HUDEP-2 (cell line): ENCODE data around the gene ASTL.
A peak's percentile ranks its signal among the peaks of the same experiment; 100 is the strongest.

ENCODE experiments used
- DNase-seq, 76 experiments: peaks; one replicate each; lab custom pipeline; 2025; ENCODE audit not compliant: unreplicated experiment in 76 of 76; lab: John Stamatoyannopoulos, UW

ASTL gene

DNA sequence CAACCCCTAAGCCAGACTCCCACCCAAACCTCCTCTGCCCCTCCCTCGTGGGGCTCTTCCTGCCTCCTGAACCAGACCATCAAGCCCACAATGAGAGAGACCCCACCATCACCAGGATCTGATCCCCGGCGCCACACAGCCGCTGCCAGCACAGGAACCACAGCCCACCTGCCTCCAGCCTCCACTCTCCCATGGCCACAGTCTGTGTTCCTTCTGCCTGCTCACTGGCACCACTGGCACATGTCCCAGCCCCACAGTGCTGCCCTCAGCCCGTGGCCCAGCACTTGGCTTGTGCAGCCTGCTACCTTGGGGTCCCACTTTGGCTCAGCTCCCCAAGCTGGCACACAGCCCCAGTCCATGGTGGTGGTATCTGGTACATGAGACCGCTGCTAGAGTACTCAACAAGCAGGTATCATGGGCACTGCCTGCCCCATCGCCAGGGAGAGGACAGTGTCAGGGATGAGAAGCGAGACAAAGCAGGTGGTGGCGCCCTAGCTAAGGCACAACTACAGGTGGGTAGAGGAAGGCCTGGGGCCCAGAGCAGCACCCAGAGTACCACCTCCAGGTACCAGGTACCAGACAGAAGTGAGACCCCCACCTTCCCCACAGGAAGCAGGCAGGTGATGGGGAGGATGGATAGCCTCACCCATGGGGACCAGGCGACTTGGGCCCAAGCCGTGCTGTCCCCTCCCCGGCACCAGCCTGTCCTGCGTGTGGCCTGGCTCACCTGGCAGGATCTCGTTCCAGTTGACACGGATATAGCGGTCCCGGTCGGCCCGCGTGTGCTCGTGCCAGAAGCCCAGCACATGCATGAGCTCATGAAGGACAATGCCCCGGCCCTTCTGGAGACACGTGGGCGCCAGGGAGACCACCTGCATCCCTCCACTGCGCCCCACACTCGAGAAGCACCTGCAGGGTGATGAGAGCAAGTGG is 6.2 kb downstream of the ASTL start:
- no peak for DNase-seq

DNA sequence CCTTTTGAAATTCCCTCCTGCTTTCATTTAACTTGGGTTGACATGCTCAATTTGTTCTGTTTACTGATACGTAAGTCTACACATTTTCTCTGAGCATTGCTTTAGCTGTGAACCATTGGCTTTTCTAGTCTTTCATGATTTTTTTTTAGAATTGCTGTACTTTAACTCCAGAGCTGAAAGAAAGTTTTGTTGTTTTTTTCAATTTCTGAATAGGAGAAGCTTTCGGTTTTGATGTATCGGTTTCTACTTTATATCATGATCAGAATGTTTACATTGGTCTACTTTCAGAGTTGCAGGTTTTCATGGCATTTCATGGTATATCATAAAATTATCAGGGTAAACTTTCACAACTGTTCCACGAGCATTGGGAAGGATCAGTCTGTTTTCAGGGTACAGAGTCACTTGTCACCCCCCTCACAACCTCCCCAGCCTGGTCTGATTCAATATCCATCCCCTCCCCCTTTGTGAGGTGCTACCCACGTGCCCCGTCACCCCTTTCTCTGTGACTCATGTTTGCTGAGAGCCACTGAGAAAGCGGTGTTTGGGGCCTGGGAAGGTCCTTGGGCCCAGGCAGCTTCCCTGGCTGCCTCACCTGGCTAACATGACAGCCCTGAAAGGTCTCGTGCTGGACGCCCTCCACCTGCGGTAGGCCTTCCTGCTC is 7.0 kb downstream of the ASTL start:
- DNase-seq, result no peak

DNA sequence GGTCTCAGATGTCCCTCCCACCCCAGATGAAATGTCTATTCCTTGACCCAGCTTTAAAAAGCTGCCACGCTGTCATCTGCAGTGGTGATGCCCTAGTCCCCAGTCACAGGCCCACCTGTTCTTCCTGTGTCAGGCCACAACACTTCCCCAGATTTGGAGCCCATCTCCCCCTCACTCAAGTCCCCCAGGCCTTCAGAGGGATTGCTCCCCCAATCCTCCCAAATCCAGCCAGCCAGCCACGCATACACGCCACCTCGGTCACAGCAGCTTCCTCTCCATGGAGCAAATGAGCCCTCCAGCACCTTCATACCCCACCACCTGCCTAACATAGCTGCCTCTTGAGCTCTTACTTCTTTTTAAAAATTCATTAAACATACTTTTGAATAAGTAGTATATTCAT is 7.8 kb downstream of the ASTL start:
- DNase-seq, result no peak

DNA sequence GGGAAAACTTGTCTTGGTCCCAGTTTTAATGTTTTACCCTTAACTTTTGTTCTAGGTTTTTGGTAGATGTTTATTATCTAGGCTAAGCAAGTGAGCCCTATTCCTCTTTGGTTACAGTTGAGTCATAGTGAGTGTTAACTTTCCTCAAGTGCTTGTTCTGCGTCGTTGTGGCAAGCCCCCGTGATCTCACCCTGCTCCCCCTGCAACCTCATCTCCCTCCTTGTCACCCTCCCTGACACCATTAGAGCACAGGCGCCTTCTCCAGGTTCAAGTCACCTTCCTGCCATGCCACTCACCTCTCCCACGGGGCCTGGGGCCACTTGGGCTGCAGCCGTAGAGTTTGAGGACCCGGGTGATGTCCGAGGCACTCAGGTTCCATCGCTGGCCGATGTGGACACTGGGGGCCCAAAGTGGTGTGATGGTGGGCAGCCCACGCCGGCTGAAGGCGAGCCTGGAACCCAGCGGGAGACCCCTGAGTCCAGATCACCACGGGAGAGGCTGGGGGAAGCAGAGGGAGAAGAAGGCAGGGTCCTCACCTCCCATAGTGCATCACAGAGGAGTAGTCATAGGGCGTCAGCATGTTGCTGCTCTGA is 8.7 kb downstream of the ASTL start:
- no peak for DNase-seq

DNA sequence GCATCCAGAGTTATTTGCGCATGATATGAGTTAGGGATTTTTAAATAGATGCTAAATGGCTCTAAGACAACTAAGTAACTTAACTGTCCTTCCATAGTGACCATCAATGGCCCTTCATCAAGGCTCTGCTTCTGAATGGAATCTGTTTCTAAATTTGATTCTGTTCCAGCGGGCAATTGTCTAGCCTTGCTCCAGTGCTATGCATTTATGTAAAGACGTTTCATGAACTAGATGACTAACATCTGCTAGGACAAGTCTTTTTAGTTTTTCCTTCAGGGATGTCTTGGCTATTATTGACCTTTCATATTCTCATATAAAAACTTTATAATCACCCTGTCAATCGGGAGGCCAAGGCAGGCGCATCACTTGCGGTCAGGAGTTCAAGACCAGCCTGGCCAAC is 9.8 kb downstream of the ASTL start:
- no peak for DNase-seq

DNA sequence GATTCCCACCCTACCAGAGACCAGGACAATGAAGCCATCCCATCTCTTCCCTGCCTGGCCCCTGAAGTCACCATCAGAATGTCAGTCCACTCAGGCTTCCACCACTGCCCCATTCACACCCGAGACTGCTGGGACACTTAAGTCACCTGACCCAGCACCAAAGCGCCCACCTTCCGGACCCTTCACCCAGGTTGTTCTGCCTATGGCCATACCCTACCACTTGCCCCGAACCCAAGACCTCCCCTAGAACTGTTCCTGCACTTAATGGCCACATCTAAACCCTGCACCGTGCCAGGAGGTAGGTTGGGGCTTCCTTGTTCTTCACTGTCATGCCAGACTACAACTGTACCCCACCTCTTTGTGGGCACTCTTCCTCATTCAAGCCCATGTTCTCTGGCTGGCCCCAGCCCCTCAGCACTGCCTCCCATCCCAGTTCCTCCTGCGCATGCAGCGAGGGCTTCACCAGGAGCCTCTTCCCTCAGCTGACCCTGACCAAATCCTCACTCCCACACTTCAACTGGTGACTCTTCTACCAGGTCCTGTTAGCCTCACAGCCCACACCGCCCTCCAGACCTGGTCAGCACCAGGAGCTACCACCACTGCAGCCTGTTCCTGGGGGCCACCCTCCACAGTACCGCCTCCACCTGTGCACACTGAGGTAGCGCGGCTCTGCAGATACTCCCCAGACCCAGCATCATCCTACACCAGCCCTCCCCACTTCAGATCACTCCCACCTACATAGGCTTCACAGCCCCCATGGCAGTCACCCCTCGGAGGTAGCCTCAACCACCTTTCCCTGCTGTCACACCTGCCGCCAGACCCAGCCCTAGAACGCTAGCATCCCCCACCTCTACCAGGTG is 13.7 kb downstream of the ASTL start:
- DNase-seq, result no peak

DNA sequence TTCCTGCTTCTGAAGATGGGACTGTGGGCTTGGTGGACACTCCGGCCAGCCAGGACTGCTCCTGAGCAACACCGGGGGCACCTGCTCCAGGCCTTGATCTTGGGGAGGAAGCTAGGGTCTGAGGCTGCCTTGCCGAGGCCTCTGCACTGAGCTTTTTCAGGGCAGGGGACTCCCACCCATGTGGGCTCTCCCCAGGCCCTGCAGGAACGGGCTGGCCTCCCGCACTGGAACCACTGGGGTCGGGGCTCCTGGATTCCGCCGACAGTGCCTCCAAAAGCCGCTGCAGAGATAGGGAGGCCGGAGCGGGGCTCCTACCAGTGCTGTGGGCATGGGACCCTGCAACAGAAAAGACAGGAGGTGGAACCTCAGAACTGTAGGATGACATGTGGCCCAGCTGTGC is 14.4 kb downstream of the ASTL start:
- DNase-seq, result no peak

DNA sequence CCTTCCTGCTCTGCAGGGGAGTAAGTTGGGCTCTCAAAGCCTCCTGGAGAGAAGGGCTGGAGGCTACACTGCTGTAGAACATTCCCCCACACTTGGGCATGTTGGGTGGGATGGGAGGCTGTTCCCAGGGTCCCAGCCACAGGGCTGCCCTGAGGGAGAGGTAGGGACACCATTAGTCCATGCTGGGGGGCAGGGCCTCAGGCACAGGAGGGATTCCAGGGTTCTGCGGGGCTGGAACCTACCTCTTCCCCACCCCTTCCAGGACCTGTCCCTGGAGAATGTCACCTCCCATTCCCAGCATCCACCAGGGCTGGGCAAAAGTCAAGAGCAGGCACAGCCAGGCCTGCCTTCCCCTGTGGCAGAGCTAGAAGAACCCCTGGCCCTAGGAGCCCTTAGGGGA is 15.0 kb downstream of the ASTL start:
- no peak for DNase-seq

DNA sequence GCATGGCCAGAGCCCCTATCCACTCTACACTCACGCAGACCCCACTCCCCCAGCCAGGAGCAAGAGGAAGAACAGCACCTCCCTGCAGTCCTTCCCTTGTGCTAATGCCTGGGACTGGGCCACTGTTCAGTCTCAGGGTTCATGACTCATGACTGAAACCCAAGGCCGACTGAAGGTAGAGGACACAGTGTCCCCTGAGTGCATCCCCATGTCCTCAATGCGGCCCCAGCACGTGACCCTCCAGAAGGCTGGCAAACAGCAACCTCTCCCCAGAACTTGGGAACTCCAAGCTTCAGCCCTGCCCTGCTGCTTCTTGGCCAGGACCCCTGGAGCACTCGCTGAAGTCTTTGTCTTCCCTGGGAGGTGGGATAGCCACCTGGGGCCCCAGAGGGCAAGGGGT is 15.9 kb downstream of the ASTL start:
- DNase-seq, result no peak

DNA sequence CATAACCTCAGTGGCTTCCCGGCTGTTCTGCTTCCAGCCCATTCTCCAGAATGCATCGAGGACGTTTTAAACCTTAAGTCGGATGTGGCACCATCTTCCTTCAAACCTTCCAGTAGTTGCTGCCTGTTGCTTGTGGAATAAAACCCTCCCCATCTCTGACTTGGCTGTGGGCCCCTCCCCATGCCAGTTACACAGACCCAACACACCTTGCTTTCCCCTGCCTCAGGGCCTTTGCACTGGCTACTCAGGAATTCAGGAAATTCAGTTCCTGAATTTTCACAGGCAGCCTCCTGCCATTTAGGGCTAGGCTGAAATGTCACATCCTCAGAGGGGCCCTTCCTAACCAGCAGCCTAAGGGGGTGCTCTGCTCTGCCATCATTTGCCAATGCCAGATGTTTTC is 16.9 kb downstream of the ASTL start:
- no peak for DNase-seq

DNA sequence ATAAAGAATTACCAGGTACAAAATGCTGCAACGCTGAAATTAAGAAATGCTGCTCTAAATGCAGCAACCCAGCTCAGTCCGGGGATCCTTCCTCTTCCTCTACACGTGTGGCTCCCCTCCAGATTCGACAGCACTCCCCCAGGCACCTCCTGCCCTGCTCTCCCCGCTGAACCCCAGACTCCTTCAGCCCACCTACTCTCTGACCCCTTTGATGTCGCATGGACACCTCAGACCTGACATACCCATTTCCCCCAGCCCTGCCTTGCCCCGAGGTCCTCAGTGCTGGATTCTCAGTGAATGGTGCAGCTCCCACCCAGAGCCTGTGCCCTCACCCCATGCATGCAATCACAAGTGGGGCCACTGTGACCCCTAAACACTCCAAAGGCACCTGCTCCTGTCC is 17.3 kb downstream of the ASTL start:
- no peak for DNase-seq

DNA sequence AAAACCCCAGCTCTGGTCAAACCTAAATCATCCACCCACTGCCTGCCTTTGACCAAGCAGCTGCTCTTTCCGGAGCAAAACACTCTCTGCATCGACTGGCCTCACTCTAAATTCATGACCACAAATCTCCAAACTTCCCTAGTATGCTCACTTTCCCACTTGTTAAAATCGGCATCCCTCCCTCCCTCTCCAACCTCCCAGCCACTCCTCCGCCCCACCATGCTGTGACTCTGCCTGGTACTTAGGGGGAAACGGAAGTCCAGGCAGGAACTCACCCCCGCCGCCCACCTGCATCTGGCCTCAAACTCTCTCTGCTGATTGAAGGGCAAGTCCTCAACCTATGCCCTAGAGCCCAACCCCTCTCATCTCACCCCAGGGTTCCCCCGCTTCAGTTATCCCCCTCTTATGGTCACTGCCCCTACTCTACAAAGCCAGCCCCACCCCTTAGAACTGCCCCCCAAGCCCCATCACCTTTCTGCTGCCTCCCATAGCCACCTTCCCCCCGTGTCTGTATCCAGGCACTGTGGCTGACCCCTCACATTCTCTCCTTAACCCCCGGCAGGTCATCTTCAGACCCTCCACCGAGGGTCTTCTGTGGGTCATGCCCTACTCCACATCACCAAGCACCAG is 18.1 kb downstream of the ASTL start:
- no peak for DNase-seq

DNA sequence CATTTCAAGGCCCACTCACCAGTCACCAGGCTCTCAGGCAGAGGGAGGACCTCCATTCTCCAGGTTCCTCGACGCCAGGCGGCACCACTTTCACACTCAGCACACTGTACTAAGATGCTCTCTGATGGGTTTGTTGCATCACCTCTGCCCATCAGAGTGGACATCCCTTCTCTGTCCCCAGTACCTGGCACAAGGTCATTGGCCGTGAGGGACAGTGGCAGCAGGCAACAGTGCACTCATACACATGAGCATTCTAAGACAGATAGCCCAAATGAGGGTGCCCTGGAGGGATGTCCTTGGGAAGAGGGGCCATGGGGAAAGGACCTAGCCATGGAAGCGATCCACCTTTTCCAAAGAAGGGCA is 18.9 kb downstream of the ASTL start:
- DNase-seq, result no peak

DNA sequence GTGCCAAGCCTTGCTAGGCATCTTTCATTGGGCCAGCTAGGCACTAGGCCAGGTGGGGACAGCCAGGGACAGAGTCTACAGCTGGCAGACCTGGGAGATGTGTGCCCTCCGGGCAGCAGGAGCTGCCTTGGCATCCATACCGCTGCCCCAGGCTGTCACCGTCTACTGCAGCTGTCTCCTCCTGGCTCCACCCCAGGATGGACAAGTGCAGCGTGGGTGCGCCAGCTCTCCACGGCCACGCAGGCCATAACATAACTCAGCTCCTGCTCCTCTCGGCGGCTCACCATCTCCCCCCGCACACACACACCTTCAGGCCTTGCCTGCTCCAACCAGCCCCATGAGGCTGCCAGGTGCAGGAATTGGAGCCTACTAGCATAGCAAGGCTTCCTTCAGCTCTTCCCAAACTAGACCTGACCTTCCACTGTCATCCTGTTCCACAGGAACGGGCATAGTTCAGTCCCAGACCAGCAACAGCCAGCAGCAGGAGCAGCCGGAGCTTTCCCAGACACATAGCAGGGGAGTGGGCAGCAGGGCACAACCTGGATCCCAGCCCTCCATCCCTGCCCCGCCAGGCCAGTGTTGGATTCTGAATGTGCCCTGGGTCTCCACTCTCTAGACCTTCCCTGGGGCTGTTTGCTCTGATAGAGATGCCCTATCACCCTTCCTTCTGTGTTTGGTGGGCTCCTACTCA is 19.5 kb downstream of the ASTL start:
- no peak for DNase-seq

DNA sequence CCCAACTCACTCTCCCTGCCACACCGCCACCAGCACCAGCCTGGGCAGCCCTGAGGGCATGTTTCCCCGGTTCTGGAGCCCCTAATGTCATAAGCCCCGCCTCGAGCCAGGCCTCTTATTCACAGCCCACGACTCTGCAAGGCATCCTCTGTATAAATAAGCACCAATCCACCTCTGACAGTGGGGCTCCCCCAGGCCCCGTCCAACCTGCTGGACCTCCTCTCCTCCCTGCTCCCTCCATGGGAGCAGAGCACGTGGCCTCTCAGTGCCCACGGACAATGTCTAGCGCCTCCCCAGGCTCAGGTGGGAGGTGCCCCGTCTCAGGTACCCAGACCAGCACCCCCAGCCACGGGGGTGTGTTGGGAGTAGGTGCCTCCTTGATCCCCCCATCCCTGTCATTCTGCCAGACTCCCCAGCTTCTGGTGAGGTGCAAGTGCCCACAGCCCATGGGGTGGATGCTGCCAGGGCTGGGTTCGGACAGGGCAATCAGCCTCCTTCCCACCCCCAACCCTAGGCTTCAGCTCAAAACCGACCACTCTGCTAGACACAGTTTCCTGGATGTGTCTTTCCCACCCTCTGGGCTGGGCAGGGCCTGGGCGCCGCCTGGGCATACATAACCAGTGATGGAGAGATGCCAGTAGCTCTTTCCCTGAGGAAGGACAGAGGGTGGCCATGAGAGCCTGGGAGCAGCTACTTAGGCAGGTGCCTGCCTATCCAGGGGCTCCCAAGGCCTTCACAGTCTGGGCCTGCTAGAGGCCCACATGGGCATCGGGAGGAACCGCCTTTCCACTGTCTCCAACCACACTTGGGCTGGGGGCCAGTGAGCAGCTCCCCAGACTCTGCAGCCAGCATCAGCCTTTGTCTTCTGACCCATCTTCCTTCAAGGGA is 20.4 kb downstream of the ASTL start:
- DNase-seq, result no peak

DNA sequence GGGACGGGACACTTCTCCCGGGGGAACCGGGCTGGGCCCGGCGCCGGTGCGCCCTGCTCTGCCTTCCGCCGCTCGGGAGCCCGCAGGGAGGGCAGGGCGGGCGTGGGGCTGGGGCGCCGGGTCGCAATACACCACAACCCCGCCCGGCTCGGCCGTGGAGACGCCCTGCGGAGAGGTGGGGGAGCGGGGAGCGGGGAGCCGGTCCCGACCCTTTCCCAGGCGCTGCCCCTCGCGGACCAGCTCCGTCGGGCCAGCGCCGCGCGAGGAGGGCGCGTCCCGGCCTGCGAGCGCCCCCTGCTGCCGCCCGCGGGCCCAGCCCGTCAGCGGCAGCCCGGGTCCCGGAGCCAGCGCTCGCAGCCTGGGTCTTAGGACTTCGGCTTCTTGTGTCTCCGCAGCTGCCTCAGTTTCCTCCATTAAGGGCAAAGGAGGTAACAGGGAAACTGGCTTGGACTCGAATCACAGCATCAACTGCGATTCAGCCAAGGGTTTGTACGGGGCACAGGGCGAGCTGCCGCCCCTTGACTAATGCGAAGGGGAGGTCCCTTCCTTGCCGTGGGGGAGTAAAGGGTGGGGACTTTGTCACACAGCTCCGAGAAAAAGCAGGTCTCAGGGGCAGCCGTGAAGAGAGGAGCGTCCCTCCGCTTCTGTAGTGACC is 21.3 kb downstream of the ASTL start:
- peak in 26 of 76 experiments; percentile 1 to 55 (median 22) for DNase-seq

DNA sequence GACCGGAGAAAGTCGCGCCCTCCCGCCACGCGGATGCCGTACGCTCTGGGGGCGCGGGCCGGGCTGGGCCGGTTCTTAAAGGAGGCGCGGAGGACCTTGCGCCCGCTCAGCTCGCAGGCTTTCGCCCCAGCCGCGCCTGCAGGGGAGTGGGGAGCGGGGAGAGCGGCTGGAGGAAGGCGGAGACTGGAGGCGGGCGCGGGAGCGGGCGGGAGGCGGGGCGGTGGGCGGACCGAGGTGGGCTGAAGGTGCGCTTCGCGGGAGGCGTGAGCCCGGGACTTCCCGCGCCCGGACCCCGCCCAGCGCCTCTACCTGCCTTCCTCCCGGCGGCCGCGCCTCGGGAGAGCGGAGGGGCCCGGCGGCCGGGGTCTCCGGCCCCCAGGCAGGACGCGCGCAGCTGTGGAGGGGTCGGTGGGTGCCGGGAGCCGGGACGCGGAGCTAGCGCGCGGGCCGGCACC is 21.9 kb downstream of the ASTL start, which contains the start of gene ADRA2B:
TSS of gene ADRA2B (minus strand) at position 148 of the 455 bp plus-strand sequence. CDS start 422 bp downstream, outside the sequence.
- peak in 3 of 76 experiments; percentile 10 to 13 (median 11) for DNase-seq
